ELR (cell line): ENCODE measurements around the gene WASL.
"Not testable (repeated sequence)": the region's sequence is repeated elsewhere in the genome, so short reads cannot be mapped to it uniquely, and the experiment has no call there.

Experiments
- DNase-seq: peaks from one replicate; pipeline ENCODE4 v3.0.0-alpha.2; 2015; ENCODE audit warnings: low read depth

WASL gene

DNA sequence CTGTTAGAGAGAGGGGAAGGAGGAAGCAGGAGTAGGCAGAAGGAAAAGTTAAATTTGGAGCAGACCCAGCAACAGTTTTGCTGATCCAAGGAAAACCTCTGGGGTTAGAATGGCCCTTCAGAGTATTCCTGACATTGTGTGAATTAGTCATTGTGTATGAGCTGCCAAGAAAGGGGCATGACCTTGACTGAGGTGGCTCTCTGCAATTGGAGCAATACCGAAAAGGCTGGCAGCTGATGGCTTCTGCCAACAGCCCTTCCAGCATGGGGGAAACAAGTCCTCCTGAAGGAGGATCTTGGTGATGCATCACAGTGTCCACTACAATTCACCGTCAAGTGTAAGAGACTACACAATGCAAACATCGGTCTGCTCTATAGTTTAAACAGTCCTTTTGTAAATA is 20.6 kb upstream of the WASL start:
- peak; percentile 67 for DNase-seq

DNA sequence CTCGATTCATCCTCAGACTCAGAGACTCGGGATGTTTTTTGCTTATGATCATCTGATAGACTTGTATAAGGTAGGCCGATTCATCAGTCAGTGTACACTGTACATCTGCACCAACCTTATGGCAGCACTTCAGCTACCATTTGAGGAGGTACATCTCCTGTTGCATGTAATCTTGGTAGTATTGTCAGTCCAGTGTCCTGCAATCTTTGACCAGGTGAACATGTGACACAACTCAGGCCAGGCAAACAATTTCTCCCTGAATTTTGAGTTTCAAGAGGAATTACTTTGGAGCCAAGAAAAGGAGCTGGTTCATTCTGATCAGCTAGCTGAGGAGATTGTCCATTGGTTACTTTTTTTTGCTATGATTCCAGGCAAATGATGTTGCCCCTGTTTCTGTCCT is 19.7 kb upstream of the WASL start:
- no peak for DNase-seq

- no peak for DNase-seq
Observed at GRCh38 chr7:123763191-123763661, 14.4 kb upstream of the WASL start.

DNA sequence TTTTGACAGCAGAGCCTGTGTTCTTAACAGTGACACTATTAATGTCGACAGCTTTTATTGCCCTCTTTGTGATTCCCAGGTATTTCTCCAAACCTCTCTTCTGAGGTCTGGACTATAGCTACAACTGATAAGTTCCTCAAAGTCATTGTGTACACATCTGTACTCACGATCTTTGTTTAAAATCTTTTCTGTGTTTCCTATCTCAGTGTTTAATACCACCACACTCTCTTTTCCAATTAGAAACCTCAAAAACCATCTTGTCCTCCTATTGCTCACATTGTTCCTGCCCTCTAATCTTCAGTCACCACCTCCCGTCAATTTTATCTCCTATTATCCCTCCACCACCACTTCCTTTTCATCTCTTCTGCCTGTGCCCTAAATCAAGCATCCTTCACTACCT is 12.9 kb upstream of the WASL start:
- DNase-seq: no peak

GRCh38 chr7:123757095-123757494 is 8.3 kb upstream of the WASL start:
- peak; percentile 74 for DNase-seq

DNA sequence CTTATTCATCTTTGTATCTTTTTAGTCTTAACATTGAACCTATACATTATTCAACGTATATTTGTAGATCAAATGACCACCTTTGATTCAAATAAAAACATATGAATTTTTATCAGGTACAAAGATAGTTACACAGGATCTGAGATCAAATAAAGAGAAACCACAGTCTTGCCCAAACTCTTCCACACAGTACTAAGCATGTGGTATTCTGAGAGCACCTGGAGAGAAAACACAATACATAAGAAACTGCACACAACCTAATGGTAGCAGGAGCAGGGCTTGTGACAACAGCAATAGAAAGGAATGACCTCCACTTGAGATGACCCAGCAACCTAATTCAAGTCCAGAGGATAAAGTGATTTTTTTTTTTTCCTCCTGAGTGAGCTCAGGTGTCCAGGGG is 6.5 kb upstream of the WASL start:
- no peak for DNase-seq

DNA sequence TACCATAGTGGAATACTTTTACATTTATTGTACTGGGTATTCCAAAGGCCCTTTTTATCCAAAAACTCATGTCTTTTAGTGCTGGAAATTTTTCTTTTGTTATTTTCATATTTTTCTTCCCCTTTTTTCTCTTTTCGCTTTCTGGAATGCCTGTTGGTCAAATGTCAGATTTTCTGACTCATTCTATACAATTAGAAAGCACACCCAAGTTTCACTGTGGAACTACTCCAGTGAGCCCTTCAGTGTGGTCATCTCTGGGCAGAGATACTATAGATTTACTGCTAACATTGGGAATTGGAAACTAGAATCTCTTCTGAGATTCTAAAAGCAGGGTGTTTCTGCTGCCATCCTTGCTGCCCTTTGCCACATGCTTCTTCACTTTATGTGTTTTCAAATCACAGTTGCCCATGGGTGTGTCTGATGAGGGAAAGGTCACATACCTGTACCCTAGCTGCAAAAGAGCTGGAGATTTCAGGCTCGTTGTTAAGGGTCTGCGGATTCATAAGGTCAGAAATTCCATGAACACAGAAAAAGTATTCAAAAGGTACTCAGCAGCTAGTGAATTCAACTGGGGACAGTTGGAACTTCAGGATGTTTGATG is 5.6 kb upstream of the WASL start:
- no peak for DNase-seq

GRCh38 chr7:123752534-123752933 is 3.7 kb upstream of the WASL start:
- no peak for DNase-seq

- no peak for DNase-seq
Observed at GRCh38 chr7:123751821-123752220, 3.0 kb upstream of the WASL start.

GRCh38 chr7:123750389-123751230 is 1.8 kb upstream of the WASL start:
- no peak for DNase-seq

GRCh38 chr7:123749537-123749857 is 694 bp upstream of the WASL start:
- DNase-seq: peak; percentile 85

DNA sequence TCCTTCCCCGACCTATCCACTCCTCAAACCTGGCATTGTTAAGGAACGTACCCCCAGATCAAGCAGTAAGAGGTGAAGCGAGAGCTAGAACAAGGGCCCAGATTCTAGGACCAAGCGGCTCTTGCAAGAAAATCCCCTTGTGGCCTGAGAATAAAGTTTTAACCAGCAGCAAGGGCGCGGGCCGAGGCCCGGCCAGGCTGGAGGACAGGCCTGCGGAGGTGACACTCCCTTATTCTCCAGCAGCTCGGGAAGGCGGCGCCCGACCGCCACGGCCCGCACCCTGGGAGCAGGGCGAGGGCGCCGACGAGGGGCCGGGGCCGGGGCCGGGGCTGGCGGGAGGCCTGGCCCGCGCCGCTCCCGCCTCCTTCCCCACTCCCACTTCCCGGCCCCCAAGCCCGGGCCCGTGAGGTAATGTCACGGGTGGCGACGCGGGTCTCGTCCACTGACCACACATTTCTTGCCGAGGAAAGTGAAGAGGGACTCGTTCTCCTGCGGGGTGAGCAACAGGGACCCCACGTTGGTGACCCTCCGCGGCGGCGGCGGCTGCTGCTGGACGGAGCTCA is 551 bp downstream of the WASL start:
- peak; percentile 56 for DNase-seq

DNA sequence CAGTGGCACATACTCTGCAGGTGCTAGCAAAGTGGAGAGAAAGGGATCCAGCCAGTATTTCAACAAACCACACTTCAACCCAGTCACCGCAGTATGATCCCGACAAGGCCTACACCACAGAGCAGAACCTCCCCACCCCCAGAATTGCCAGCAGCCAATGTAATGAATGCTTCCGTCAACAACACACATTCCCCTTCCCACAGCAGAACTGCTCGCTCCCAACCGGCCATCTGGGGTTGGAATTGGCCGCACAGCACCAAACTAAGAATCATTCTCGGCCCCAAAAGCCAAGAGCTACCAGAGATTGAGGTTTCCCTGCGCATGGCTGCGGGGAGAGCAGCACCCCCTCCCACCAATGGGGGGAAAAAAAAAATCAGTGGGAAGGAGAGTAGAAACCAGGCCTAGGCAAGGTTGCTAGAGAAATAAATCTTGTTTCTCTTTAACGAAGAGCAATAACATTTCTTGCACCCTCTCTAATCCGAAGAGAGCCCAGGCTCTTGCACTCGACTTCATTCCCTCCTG is 1.1 kb downstream of the WASL start:
- DNase-seq: peak; percentile 84

DNA sequence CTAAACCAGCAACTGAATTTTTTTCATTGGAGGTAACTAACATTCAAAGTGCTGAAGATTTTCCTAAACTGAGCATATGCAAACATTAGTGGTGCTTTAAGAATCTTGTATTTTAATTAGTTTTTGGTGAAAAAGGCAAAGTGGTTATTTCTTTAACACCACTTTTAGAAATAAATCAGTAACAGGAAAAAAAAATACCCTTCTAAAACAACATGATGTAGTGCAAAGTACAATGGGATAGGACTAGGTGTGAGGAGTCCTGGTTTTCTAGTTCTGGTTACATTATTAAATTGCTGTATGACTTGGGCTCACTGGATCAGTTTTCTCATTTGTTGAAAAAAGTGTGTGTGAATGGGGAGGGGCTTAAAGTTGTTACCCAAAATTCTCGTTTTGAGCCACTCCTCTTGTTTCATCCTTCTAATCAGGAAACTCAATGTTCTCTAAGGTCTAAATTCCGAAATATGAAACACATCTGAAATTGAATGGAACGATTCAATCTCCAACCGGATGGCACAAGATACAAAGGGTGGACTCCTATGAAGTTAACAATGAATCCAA is 1.8 kb downstream of the WASL start:
- peak; percentile 6 for DNase-seq

DNA sequence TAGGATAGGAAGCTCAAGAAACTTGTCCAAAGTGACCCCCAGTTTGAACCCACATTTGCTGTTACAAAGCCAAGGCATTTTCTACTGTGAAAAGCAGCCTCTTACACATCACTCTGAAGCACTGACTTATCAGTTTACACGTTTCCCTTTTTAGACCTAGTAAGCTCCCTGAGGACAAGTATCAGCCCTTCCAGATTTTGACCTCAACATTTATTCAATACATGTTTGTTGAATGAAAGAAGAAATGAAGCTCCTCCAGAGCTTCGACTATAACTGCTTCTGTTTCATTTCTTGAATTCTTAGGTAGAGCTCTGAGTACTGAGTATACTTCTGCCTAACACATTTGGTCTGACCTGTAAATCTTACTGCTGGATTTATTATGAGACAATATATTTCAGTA is 2.7 kb downstream of the WASL start:
- no peak for DNase-seq

DNA sequence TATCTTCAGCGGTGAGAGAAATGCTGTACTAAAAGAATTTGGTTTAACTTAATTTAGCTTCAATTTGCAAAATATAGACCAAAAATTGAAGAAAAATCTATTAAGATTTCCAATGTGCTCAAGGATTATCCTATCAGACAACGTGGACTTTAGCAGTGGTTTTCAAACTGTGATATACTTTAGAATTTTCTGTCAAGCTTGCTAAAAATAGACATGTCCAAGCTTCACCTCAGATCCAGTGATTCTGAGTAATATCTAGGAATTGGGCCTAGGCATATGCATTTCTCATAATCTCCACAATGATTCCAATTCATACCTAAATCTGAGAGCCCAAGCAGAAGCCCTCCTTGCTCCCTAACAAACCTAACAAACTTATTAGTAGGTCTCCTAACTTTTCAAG is 3.4 kb downstream of the WASL start:
- DNase-seq: no peak

- DNase-seq: no peak
Observed at GRCh38 chr7:123744416-123744815, 4.4 kb downstream of the WASL start.

GRCh38 chr7:123741940-123742339 is 6.9 kb downstream of the WASL start:
- no peak for DNase-seq

DNA sequence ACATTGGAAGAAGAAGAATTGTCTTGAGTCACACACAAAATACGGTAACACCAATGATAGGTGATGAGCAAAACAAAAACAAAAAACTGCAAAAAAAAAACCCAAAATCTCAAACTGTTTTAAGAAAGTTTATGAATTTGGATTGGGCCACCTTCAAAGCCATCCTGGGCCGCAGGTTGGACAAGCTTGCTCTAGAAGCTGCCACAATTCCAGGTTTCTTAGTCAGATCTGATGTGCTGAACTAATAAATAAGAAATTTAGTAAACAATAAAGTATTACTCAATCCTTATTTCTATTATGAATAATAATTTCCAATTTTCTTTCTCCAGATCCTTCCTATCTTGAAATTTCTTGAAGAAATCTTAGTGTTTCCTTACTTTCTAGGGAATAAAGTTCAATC is 10.0 kb downstream of the WASL start:
- DNase-seq: no peak

DNA sequence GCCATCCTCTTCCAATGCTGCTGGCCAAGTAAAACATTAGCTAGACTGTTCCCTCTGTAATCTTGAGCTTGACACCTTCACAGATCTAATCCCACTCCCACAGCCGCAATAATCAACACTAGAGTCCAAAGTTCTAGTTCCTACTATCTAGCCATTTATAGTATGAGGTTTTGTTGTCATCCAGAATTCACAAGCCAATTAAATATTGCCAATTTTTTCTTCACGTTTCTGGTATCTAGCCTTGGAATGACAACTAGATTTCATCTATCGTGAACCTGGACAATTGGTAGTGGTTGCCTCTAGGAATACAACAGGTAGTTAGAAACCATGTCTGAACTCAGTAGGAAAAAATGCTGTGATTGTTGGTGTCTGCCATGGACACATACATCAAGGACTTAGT is 10.4 kb downstream of the WASL start:
- DNase-seq: no peak

DNA sequence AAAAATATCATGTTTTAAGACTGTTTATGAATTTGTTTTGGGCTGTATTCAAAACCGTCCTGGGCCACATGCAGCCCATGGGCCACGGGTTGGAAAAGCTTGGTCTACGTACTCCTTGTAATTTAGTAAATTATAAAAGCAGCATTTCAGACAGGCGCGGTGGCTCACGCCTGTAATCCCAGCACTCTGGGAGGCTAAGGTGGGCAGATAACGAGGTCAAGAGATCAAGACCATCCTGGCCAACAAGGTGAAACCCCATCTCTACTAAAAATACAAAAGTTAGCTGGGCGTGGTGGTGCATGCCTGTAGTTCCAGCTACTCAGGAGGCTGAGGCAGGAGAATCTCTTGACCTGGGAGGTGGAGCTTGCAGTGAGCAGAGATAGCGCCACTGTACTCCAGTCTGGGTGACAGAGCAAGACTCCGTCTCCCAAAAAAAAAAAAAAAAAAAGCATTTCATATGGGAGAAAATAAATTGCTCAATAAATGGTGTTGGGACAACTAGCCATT is 11.6 kb downstream of the WASL start:
- not testable (repeated sequence) for DNase-seq

- no peak for DNase-seq
Observed at GRCh38 chr7:123735539-123735938, 13.3 kb downstream of the WASL start.

DNA sequence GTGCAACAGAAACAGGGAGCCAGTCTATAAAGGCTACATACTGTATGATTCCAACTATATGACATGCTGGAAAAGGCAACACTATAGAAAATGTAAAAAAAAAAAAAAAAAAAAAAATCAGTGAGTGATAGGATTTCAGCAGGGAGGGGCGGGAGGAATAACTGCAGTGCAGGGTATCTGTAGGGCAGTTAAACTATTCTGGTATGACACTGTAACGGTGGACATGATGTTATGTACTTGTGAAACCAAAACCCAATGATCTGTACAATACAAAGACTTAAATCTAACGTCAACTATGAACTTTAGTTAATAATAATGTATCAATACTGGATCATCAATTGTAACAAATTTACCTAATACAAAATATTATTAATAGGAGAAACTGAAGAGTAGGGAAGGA is 14.3 kb downstream of the WASL start:
- DNase-seq: no peak
